ENCODE data around the gene KIF16B. TPM values are rescaled to one million over a fixed set of nuclear protein-coding genes. Genes with fewer than 3 reads are reported as not detected.
A peak's percentile ranks its signal among the peaks of the same experiment; 100 is the strongest.

The KIF16B gene
- total RNA-seq, 1 experiment from 2014 or later = 12.7 TPM

DNA sequence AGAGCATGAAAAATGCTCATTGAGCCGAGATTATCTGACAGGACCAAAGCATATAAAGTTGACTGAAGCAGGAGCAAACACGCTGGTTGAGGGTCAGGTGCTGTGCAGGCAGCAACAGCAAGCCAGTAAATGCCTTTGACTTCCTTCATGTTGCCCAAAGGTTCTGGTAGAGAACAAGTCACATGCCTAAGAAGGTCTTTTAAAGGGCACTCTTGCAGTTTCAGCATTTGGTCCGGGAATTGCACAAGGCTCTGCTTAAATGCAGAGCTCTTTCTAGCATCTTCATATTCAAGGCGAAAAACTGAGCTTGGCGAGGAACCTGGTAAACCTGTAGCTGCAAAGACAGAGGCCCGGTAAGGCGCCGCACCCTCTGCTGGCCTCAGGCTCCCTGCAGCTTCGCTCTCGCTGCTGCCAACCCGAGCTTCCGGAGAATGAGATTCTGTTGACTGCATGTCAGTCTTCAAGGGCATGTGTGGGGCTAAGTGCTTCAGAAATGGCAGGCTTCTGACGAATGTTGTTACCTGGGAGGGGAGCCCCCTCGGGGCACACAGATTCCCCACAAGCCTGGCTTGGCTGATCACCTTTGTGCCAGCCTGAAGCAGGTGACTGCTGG, 205.2 kb downstream of the KIF16B start:
- intact Hi-C loops (cut with micrococcal nuclease) = loop anchor here (10.0 kb wide), 1 partner anchor 63 kb away; no protein-coding TSS in a partner anchor
- Histone ChIP-seq H3K9me2 (replicated peaks; ENCODE audit: low read length) (no peaks in the 10 kb centered on the region), H3K27ac (ENCODE audit: low read length) (peak overlapping the region; percentile 3; the same call in 1 of the 2 replicates), H3K4me3 (ENCODE audit: low read length) (no peak overlapping the region), H4K20me1 (ENCODE audit: low read length) (peaks cover 1% of the 10 kb centered on the region; the same call in 1 of the 2 replicates), H3K4me2 (ENCODE audit: low read length) (no peak overlapping the region; the same call in 1 of the 2 replicates), H3K4me1 (ENCODE audit: insufficient read depth, low read length) (peaks cover 17% of the 10 kb centered on the region), H2AFZ (ENCODE audit: low read length) (no peak overlapping the region), H3K36me3 (ENCODE audit: low read depth, low read length) (no peaks in the 10 kb centered on the region), H3K9ac (ENCODE audit: low read length) (no peak overlapping the region), H3K27me3 (ENCODE audit: low read length) (no peaks in the 10 kb centered on the region), H3K79me2 (ENCODE audit: low read length) (no peaks in the 10 kb centered on the region), H3F3A (ENCODE audit: low read length, unreplicated experiment) (no peaks in the 10 kb centered on the region), H3K9me3 (ENCODE audit: low read length) (no peaks in the 10 kb centered on the region)
- ATAC-seq = no peak
- POLR2A ChIA-PET (ENCODE audit: unreplicated experiment) = no interaction called here
- CTCF ChIA-PET = no interaction called here
- no peak for TF ChIP-seq EZH2 (IDR thresholded peaks at IDR 0.05; ENCODE audit: low read length, unreplicated experiment)
- DNase-seq = no peak
- BruUV-seq (replicated peaks) = no TSS peak

DNA sequence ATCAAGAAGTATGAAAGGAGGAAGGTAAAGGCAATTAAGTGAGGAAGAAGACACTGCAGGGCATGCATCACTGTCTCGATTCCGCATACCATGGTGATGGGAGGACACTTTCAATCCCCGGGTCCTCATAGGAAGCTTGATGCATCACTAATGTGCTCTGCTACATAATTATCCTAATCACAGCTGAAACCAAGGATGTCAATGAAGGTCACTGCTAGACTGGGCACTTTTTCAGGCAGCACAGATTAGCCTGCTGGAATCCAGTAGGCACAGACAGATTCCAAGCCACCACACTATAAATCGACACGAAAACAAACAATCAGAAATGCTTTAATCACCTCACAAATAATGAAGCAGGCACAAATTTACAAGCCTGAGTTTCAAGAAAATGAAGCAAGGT, 206.7 kb downstream of the KIF16B start:
- Histone ChIP-seq H3K79me2 (ENCODE audit: low read length) (no peaks in the 10 kb centered on the region), H3K9me3 (ENCODE audit: low read length) (no peaks in the 10 kb centered on the region), H3K4me1 (ENCODE audit: insufficient read depth, low read length) (peaks cover 32% of the 10 kb centered on the region), H3K27ac (ENCODE audit: low read length) (no peak overlapping the region), H3K36me3 (ENCODE audit: low read depth, low read length) (no peaks in the 10 kb centered on the region), H3F3A (ENCODE audit: low read length, unreplicated experiment) (no peaks in the 10 kb centered on the region), H2AFZ (ENCODE audit: low read length) (no peak overlapping the region), H3K27me3 (ENCODE audit: low read length) (no peaks in the 10 kb centered on the region), H3K9ac (ENCODE audit: low read length) (no peak overlapping the region), H3K9me2 (replicated peaks; ENCODE audit: low read length) (no peaks in the 10 kb centered on the region), H3K4me2 (ENCODE audit: low read length) (no peak overlapping the region), H3K4me3 (ENCODE audit: low read length) (no peak overlapping the region), H4K20me1 (ENCODE audit: low read length) (peaks cover 4% of the 10 kb centered on the region; the same call in 1 of the 2 replicates)
- ATAC-seq (no peak), DNase-seq (no peak)
- POLR2A ChIA-PET (ENCODE audit: unreplicated experiment) = interaction anchor here (0.6 to 0.7 kb wide), 2 partner anchors 82 to 180 kb away, joined by 3 to 4 read pairs; no protein-coding TSS in a partner anchor
- CTCF ChIA-PET = no interaction called here
- BruUV-seq (replicated peaks) = no TSS peak
- TF ChIP-seq, protein P1, sequence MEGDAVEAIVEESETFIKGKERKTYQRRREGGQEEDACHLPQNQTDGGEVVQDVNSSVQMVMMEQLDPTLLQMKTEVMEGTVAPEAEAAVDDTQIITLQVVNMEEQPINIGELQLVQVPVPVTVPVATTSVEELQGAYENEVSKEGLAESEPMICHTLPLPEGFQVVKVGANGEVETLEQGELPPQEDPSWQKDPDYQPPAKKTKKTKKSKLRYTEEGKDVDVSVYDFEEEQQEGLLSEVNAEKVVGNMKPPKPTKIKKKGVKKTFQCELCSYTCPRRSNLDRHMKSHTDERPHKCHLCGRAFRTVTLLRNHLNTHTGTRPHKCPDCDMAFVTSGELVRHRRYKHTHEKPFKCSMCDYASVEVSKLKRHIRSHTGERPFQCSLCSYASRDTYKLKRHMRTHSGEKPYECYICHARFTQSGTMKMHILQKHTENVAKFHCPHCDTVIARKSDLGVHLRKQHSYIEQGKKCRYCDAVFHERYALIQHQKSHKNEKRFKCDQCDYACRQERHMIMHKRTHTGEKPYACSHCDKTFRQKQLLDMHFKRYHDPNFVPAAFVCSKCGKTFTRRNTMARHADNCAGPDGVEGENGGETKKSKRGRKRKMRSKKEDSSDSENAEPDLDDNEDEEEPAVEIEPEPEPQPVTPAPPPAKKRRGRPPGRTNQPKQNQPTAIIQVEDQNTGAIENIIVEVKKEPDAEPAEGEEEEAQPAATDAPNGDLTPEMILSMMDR (conservative IDR thresholded peaks at IDR 0.05; ENCODE audit: low read depth, low read length) = no peak
- TF ChIP-seq EZH2 (IDR thresholded peaks at IDR 0.05; ENCODE audit: low read length, unreplicated experiment) (no peak), EZH2phosphoT487 (IDR thresholded peaks at IDR 0.05; ENCODE audit: borderline replicate concordance, low read length) (no peak)
- intact Hi-C loops (cut with micrococcal nuclease) = loop anchor here (10.0 kb wide), 1 partner anchor 62 kb away; no protein-coding TSS in a partner anchor

DNA sequence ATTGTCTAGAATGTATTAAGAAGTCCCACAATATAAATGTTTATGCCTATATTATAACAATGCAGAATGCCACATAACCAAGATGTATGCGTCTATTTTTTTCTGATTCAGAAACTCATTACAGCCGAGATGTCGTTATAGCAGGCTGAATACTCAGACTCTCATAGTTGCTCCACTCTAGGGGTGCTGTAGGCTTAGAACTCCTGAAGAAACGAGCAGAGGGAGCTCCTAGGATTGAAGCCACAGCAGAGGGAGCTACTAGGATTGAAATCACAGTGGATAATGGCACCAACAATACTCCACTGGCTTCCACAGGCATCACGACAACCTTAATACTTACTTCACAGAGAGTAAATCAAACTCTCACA, 208.9 kb downstream of the KIF16B start:
- TF ChIP-seq, protein P1 (conservative IDR thresholded peaks at IDR 0.05; ENCODE audit: low read depth, low read length) = no peak
- no peak for TF ChIP-seq EZH2 (IDR thresholded peaks at IDR 0.05; ENCODE audit: low read length, unreplicated experiment)
- TF ChIP-seq EZH2phosphoT487 (IDR thresholded peaks at IDR 0.05; ENCODE audit: borderline replicate concordance, low read length) = no peak
- peaks cover 4% of the 10 kb centered on the region; the same call in 1 of the 2 replicates for H4K20me1 ChIP-seq (ENCODE audit: low read length)
- no peaks in the 10 kb centered on the region for H3K27me3 ChIP-seq (ENCODE audit: low read length)
- H3K9me3 ChIP-seq (ENCODE audit: low read length) = no peaks in the 10 kb centered on the region
- H3K4me3 ChIP-seq (ENCODE audit: low read length) = no peak overlapping the region
- POLR2A ChIA-PET (ENCODE audit: unreplicated experiment) = no interaction called here
- no peak overlapping the region for H2AFZ ChIP-seq (ENCODE audit: low read length)
- CTCF ChIA-PET = no interaction called here
- intact Hi-C loops (cut with micrococcal nuclease) = loop anchor here (10.0 kb wide), 1 partner anchor 60 kb away; no protein-coding TSS in a partner anchor
- H3K27ac ChIP-seq (ENCODE audit: low read length) = no peak overlapping the region
- H3K4me1 ChIP-seq (ENCODE audit: insufficient read depth, low read length) = peaks cover 35% of the 10 kb centered on the region
- H3K79me2 ChIP-seq (ENCODE audit: low read length) = no peaks in the 10 kb centered on the region
- no peaks in the 10 kb centered on the region for H3F3A ChIP-seq (ENCODE audit: low read length, unreplicated experiment)
- no peaks in the 10 kb centered on the region for H3K9me2 ChIP-seq (replicated peaks; ENCODE audit: low read length)
- H3K36me3 ChIP-seq (ENCODE audit: low read depth, low read length) = no peaks in the 10 kb centered on the region
- DNase-seq (no peak), ATAC-seq (no peak)
- no TSS peak for BruUV-seq (replicated peaks)
- no peak overlapping the region for H3K9ac ChIP-seq (ENCODE audit: low read length)
- no peak overlapping the region for H3K4me2 ChIP-seq (ENCODE audit: low read length)

Measured in PC-3 (cell line).